Cardiac muscle cell (in vitro differentiated cells and primary cell): Measurements from ENCODE around the gene CDH23. TPM values are rescaled to one million over a fixed set of nuclear protein-coding genes. Genes with fewer than 3 reads are reported as not detected.

Experiments used
- DNase-seq, 2 donors: peaks; one replicate each; pipeline versions ENCODE4 v3.0.0 to v3.0.0-alpha.2; 2010 to 2017; ENCODE audit warnings: low read depth in 1 of 2, low spot score in 1 of 2
- H3K27ac ChIP-seq: fragments of 200-600 bp; sonication (generic); 2 replicates; pipeline ENCODE4 v1.5.1; 2016
- H3K27me3 ChIP-seq: fragments of 200-600 bp; sonication (generic); 2 replicates; pipeline ENCODE4 v1.6.0; 2016; ENCODE audit warnings: control low read depth
- H3K36me3 ChIP-seq: fragments of 200-600 bp; sonication (generic); 2 replicates; pipeline ENCODE4 v1.5.1; 2016; ENCODE audit warnings: control low read depth
- H3K4me1 ChIP-seq: fragments of 200-600 bp; sonication (generic); 2 replicates; pipeline ENCODE4 v1.8.1; 2017; ENCODE audit warnings: low read depth, mild to moderate bottlenecking, mixed run types
- H3K4me3 ChIP-seq: fragments of 200-600 bp; sonication (generic); 2 replicates; pipeline ENCODE4 v1.5.1; 2016; ENCODE audit warnings: mild to moderate bottlenecking
- H3K9me3 ChIP-seq: fragments of 200-600 bp; sonication (generic); 2 replicates; pipeline ENCODE4 v1.5.1; 2017; ENCODE audit warnings: low read depth, mild to moderate bottlenecking, control low read depth
- polyA plus RNA-seq: library from polyadenylated mRNA; unstranded; fragments of >200 nt; fragmentation: Nextera tagmentation; extraction: Ambion mirVana; gene quantifications from 2 replicates; pipeline ENCODE4 v1.2.1, GENCODE V29; 2016
- total RNA-seq: library from RNA; depleted of rRNA; stranded (reverse); fragments of >200 nt; gene quantifications from 2 replicates; pipeline ENCODE4 v1.2.3, GENCODE V29; 2016
- TF ChIP-seq, protein P1 (sequence below): IDR thresholded peaks from 2 replicates; pipeline ENCODE4 v1.5.1; 2012; ENCODE audit warnings: low read depth, mild to moderate bottlenecking, low read length

Gene CDH23
- total and polyA plus RNA-seq, 2 experiments from 2014 or later = 0.05 to 0.51 TPM

DNA sequence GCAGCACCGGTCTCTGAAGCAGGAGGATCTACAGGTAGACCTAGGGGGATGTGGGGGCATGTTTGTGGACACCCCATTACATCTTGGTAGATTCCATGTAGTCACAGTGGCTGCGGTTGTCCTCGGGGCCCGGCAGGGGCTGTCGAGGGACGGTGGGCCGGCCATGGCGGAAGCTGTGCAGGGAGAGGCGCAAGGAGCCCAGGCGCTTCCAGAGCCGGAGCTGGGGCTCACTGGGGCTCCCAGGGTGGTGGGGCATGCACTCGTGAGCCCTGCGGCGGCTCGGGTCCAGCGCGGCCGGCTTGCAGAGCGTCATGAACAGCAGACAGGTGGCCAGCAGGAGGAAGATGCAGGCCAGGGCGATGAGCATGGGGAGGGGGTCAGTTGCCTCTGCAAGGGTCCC is 319.1 kb downstream of the CDH23 start:
- Histone ChIP-seq H3K27ac (no peak overlapping the region), H3K27me3 (no peaks in the 10 kb centered on the region), H3K36me3 (no peaks in the 10 kb centered on the region), H3K9me3 (no peaks in the 10 kb centered on the region), H3K4me1 (peaks cover 8% of the 10 kb centered on the region), H3K4me3 (no peak overlapping the region)
- TF ChIP-seq, protein P1, sequence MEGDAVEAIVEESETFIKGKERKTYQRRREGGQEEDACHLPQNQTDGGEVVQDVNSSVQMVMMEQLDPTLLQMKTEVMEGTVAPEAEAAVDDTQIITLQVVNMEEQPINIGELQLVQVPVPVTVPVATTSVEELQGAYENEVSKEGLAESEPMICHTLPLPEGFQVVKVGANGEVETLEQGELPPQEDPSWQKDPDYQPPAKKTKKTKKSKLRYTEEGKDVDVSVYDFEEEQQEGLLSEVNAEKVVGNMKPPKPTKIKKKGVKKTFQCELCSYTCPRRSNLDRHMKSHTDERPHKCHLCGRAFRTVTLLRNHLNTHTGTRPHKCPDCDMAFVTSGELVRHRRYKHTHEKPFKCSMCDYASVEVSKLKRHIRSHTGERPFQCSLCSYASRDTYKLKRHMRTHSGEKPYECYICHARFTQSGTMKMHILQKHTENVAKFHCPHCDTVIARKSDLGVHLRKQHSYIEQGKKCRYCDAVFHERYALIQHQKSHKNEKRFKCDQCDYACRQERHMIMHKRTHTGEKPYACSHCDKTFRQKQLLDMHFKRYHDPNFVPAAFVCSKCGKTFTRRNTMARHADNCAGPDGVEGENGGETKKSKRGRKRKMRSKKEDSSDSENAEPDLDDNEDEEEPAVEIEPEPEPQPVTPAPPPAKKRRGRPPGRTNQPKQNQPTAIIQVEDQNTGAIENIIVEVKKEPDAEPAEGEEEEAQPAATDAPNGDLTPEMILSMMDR = no peak
- DNase-seq = no peak

DNA sequence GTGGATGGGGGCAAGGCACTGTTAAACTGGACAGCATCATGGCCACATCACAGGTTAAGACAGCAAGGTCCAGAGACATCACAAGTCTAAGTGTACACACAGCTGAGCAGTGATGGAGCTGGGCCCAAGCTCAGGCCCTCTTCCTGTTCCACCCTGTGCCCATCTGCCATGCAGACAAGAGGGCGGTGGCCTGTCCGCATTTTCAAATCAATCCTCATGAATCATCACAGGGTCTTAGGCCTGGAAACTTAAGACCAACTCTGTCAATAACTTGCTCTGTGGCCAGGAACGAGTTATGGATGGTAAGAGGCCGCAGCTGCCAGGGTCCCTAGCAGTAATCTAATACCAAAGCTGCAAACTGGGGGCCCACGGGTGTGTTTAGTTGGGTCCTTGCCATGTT is 319.7 kb downstream of the CDH23 start:
- no peaks in the 10 kb centered on the region for H3K27me3 ChIP-seq

DNA sequence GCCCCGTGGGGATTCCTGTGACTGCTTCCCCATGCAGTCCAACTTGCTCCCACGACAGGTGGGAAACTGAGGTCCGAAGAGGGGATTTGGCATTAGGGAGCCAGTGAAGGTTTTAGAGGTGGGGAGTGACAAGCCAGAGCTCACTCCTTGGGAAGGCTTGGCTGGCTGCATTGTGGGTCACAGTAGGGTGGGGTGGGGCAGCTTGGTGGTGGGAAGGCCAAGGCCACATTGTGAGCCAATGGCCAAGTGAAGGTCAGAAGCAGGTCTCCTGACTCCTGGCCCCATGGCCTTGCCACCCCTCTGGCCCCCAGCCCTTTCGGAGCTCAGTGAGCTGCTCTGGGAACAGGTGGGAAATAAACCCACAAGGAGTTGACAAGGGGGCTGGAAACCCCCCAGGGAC is 320.3 kb downstream of the CDH23 start:
- Histone ChIP-seq H3K4me3 (no peak overlapping the region), H3K36me3 (no peaks in the 10 kb centered on the region), H3K9me3 (no peaks in the 10 kb centered on the region), H3K4me1 (peaks cover 8% of the 10 kb centered on the region), H3K27me3 (no peaks in the 10 kb centered on the region), H3K27ac (no peak overlapping the region)
- TF ChIP-seq, protein P1 = no peak
- DNase-seq = no peak

More for the DNA sequence above, 319.7 kb downstream of the CDH23 start:
- Histone ChIP-seq H3K36me3 (no peaks in the 10 kb centered on the region), H3K27ac (no peak overlapping the region), H3K4me1 (peaks cover 8% of the 10 kb centered on the region), H3K4me3 (no peak overlapping the region), H3K9me3 (no peaks in the 10 kb centered on the region)
- TF ChIP-seq, protein P1 = no peak
- DNase-seq = no peak

DNA sequence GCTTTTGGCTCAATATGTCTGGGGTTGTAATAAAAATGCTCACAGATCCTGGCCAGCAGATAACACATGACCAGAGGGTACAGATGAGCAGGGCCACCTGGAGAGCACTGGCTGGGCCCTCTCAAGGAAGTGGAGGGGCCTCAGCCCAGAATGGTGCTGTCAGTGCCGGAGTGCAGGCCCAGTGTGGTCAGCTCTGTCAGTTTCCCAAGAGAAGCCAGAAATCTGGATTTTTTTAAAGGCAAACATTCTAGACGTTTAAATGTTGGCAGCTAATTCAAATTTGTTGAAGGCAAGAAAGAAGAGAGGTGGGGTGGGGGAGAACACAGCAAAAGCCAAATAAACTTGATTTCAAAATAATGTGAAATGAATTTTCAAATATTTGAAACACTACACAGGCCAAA is 320.8 kb downstream of the CDH23 start:
- TF ChIP-seq, protein P1 = no peak
- H3K27ac ChIP-seq = no peak overlapping the region

DNA sequence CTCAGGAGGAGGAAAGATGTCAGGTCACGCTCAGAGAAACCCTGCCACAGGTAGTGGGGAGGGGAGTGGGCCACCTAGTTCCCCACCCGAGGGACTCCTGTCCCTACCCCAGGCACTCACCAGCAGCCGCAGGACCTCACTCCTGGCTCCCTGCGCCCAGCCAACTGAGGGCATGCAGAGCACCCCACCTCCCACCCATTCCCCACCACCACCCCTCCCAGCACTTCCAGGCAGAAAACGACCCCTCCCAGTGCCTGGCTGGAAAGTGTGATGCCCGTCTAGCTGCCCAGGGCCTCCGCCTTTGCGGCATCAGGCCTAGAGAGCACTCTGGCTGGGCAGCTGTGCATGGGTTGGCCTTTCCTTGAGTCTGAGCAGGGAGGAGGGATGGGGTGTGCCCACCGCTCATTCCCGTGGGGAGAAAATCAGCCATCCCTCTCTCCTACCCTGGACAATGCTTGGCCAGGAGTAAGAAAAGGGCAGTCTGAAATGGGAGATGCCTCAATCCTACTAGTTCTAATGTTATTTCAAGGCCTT is 321.5 kb downstream of the CDH23 start:
- no peaks in the 10 kb centered on the region for H3K36me3 ChIP-seq
- H3K27ac ChIP-seq = no peak overlapping the region
- DNase-seq = no peak
- H3K4me3 ChIP-seq = no peak overlapping the region
- TF ChIP-seq, protein P1 = no peak
- no peaks in the 10 kb centered on the region for H3K9me3 ChIP-seq
- H3K27me3 ChIP-seq = no peaks in the 10 kb centered on the region
- H3K4me1 ChIP-seq = peaks cover 8% of the 10 kb centered on the region

More for the DNA sequence above, 320.8 kb downstream of the CDH23 start:
- Histone ChIP-seq H3K9me3 (no peaks in the 10 kb centered on the region), H3K27me3 (no peaks in the 10 kb centered on the region), H3K4me1 (peaks cover 8% of the 10 kb centered on the region), H3K4me3 (no peak overlapping the region), H3K36me3 (no peaks in the 10 kb centered on the region)
- peak in 1 of 2 donors; percentile 45 for DNase-seq
